Urothelium cell line (cell line): ENCODE data around the gene ITPR2.
"Not testable (repeated sequence)": the region's sequence is repeated elsewhere in the genome, so short reads cannot be mapped to it uniquely, and the experiment has no call there.

Experiments used
- DNase-seq: peaks from one replicate; pipeline ENCODE4 v3.0.0; 2011; ENCODE audit warnings: low spot score, mixed read lengths
- FAIRE-seq: peaks from 2 replicates; lab custom pipeline; 2011; peaks lifted over from hg19 to GRCh38; lab: Jason Lieb, UNC

The ITPR2 gene

DNA sequence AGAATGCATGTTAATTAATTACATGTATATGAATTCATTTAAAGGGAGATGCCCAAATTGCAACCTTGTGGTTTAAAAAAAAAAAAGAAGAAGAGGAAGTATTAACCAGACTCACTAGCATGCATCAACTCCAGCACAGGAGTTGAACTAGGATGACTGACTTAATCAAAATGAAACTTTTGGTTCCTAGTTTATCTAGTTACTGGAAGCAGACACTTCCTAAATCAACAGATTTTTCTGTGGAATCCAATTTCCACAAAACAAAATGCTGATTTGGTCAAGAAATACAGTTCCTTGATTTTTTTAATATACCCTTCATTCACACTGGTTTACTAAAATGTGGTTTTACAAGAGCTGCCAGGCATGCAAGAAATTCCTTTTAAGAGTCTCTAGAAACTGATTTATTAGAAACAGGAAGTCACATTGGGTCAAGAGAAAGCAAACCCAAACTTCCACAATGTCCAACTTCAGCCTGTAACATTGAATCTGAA is 41.6 kb downstream of the ITPR2 start:
- no peak for DNase-seq
- no peak for FAIRE-seq

DNA sequence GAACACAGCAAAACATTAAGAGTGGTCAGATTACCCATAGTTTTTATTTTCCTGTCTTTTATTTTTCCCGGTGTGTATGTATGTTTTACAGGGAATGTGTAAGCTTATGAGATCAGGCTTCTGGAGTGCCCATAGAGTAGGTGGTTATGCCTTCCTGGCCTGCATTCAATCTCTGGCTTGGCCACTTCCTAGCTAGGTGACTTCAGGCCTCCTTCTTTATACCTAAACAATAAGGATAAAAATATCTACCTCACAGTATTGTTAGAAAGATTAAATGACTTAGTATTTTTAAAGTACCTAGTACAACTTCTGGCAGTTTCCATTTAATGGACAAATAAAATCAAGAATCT is 42.4 kb downstream of the ITPR2 start:
- FAIRE-seq (no peak), DNase-seq (no peak)

DNA sequence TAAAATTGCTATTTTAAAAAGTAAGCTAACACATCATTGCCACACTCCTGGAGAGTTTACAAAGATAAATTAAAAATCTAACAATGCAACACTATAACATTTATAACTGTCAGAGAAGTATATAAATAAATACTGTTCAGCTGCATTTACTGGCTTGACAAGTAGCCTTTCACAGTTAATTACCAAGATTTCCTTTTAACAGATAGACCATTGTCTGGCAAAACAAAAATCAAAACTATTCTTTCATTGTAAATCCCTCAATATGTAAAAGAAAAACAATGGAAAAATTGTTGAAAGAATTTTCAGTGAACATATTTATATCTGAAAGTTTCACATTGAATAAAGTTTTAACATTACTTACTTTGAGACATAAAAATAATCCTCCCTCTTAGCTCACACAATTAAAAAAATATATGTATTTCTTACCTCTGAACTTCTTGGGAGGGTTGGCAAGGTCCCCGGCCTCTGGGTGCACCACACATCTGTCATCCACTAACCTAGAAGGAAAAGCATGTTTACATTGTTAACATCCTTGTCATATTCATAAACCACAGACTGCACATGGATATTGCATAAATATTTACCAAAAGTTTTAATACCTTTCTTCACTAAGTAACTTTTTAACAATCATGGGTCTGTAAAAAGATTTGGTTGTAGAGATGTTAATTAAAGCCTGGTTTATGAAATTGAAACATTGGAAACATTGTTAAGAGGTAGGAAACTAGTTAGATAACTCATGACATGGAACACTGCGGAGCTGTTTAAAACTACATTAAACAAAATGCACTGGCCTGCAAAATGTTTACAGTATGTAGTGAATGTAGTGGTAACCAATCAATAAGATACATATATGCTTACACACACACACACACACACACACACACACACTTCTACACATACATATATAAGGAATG is 43.0 kb downstream of the ITPR2 start:
- DNase-seq, result no peak
- FAIRE-seq, result no peak

DNA sequence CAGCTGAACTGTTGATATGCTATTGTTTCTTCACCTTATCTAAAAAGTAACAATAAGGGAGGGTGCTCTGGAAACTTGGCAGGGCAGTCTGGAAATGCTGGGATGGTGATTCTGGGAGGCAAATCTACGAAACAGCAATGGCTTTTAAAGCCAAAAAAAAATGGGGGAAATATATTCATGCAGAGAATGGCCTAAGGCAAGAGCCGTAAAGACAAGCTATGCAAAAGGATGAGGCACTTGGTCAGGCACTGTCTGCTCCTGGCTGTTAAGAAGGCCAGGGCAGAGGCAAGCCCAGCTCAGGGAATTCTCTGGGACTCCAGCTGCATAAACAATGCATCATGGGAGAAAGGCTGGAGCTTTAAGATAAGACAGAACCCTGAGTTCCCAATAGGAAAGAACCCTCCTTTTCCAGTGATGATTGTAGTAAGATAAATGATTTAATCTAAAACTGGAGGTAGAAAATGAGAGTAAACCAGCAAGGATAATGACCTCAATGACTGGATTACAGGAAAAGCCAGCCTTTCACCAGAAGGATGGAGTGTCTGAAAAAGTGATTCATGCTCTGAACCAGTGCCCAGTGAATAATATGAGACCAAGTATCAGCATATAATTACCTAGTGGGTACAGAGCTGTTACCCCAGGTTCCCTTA is 46.0 kb downstream of the ITPR2 start:
- DNase-seq, result no peak
- no peak for FAIRE-seq

DNA sequence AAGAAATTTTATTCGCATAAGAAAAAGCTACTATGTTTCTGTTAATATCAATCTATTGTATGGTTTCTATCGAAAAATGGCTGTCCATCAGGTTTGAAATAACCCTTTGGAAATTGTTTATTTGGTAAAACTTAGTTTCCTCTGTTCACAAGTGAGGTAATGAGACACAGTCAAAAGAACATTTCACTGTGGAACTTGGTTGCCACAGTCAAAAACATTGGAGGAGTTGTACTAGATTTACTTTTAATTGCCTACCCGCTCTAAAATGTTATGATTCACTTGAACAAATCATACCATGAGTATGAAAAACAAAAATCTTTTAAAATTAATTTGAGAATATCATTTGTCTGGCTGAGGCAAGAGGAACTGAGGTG is 46.5 kb downstream of the ITPR2 start:
- DNase-seq (no peak), FAIRE-seq (no peak)

DNA sequence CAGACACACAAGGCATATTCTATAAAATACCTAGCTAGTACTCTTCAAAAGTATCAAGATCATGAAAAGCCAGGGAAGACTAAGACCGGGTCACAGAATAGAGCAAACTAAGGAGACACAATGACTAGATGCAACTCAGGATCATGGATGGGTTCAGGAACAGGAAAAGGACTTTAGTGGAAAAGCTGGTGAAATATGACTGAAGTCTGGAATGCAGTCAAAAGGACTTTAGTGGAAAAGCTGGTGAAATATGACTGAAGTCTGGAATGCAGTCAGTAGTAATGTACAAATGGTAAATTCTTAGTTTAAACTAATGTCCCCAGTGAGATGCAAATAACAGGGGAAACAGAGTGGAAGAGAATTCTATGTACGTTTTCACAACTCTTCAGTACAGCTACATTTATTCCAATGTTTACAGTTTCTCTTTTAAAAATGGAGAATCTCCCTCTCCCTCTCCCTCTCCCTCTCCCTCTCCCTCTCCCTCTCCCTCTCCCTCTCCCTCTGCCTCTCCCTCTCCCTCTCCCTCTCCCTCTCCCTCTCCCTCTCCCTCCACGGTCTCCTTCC is 49.1 kb downstream of the ITPR2 start:
- FAIRE-seq, result not testable (repeated sequence)

DNA sequence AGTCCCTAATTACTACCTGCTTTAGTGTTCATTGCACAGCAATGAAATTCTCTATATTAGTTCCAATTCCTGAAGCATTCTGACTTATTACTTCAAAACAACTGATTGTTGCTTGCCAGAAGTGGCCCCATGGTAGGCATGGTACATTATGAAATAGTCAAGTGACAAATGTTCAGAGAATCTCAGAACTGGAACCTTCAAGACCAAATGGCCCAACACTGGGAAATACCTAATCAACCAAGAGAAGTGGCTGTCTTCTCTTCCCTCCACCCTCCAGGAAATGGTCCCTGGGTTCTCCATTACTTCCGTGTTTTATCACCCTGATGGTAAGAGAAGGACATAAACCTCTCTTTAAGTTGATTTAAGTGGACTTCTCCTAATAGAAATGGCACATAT is 49.9 kb downstream of the ITPR2 start:
- no peak for FAIRE-seq

More for the DNA sequence above, 49.1 kb downstream of the ITPR2 start:
- DNase-seq, result not testable (repeated sequence)

DNA sequence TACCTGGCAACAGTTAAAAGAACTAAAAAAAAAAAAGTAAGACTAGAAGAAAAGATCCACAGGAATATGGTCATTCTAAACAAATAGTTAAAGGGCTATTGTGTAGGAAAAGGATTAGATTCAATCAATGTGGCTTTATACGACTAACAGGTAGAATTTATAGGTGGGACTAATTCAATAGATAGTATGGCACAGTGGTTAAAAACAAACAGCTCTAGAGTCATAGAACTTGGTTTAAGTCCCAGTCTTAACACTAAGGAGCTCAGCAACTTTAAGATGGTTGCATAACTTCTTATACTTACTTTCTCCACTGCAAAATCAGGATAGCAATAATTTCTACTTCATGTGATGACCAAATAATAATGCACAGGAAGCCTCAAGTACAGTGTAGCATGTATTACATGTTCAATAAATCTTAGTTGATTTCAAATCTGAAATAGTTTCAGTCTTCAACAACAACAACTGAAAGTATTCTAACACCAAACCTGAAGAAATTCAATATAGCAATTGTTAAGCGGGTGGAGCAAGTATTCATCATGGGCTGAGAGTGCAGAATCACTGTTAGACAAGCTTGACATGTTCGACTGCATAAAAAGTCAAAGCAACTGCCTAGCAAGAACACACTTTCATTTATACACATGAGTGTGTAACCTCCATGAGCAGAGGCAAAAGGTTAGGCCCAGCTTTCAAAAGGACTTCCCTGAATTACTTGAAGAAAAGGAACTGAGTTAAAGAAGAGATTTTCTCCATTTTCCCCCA is 50.4 kb downstream of the ITPR2 start:
- no peak for FAIRE-seq
- no peak for DNase-seq

More for the DNA sequence above, 49.9 kb downstream of the ITPR2 start:
- DNase-seq, result no peak

DNA sequence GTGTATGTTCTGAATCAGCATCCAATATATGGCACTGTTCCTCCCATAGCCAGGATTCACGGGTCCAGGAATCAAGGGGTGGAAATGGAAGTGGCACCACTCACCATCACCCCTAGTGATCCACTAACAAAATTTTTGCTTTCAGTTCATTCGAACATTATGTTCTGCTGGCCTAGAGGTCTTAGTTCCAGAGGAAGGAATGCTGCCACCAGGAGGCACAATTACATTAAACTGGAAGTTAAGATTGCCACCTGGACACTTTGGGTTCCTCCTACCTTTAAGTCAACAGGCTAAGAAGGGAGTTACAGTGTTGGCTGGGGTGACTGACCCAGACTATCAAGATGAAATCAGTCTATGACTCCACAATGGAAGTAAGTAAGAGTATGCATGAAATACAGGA is 52.3 kb downstream of the ITPR2 start:
- FAIRE-seq, DNase-seq: not testable (repeated sequence)

DNA sequence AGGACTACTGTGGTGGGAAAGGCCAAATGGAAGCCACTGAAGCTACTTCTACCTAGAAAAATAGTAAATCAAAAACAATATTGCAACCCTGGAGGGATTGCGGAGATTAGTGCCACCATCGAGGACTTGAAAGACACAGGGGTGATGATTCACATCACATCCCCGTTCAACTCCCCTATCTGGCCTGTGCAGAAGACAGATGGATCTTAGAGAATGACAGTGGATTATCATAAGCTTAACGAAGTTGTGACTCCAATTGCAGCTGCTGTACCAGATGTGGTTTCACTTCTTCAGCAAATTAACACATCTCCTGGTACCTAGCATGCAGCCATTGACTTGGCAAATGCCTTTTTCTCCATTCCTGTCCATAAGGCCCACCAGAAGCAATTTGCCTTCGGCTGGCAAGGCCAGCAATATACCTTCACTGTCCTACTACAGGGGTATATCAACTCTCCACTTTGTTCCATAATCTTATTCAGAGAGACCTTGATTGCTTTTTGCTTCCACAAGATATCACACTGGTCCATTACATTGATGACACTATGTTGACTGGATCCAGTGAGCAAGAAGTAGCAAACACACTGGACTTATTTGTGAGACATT is 54.7 kb downstream of the ITPR2 start:
- DNase-seq, FAIRE-seq: not testable (repeated sequence)

DNA sequence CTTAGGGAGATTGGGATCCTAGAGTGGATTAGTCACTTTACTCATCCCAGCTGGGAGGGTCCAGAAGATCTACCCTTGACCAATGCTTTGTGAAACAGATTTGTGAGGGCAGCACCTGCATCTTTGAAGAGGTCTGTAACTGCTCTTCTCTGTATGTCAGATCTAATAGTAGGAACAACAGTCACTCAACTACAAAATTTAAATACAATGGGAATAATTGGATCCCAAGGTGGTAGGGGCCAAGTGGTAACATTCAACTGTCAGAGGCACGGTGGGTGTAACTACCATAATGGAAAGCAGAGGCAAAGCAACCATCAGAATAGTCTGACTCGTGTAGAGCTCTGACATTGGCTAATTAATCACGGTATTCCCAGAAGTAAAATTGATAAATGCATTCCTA is 55.8 kb downstream of the ITPR2 start:
- no peak for FAIRE-seq

DNA sequence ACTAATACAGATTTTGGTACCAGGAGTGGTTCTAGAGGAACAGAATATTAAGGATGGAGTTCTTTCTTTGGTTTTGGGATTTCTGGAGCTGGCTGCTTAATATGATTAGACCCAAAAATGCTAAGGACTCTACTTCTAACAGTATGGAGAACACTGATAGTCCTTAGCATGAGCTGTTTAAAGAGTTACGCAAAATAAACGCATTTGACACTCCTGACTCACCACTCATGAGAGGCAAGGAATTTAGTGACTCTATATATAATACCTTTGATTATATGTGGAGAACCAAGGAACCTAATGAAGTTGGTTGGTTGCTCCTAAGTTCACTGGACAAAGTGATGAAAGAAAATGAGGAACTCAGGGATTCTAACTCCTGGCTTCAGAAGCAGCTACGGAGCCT is 57.0 kb downstream of the ITPR2 start:
- FAIRE-seq, DNase-seq: not testable (repeated sequence)

More for the DNA sequence above, 55.8 kb downstream of the ITPR2 start:
- DNase-seq, result no peak

DNA sequence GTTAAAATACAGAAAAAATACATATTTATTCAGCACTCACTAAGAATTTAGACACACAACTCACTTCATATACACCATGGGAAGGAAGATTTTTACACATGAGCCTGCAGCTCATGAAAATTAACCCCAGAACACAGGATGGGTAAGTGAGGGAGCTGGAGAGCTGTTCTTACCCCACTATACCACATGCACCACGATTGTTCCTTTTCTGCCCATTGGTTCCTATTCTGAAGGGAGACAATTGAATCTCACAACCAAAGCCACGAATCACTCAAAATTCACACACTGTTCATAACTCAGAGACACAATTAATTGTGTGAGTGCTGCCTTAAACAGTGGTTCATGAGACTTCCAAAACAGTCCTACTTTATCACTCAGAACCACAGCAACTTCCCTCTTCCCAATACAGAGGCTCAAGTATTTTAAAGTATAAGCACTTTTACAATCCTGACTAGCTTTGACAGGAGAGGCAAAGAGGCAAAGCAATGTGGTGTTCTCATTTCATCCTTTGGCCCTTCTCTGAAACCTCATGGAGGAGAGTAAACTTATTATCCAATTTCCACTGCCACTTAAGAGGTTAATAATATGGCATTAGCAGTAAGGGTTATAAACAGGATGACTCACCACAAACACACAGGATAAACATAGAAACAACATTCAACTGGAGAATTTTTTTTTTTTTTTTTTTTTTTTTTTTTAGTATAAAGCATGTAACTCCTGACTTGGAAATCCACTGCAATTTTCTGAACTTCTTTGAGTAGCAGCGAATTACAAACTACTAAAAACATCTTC is 59.5 kb downstream of the ITPR2 start:
- FAIRE-seq, result no peak
- DNase-seq, result no peak

DNA sequence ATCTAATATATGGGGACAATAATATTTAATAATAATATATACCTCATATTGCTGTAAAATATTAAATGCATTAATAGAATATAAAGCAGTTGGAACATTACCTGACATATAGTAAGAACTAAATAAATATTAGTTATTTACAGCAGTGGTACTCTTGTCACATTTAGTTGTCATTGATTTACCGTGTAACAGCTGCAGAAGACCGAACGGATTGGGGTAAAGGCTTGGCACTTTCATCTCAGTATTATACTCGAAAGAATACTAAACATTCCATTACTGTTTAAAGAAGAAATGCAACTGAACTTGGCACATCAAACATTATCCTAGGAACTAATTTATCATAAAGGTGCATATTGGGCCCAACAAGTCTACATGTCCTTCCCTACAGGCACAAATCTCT is 61.1 kb downstream of the ITPR2 start:
- DNase-seq, result no peak
- no peak for FAIRE-seq

DNA sequence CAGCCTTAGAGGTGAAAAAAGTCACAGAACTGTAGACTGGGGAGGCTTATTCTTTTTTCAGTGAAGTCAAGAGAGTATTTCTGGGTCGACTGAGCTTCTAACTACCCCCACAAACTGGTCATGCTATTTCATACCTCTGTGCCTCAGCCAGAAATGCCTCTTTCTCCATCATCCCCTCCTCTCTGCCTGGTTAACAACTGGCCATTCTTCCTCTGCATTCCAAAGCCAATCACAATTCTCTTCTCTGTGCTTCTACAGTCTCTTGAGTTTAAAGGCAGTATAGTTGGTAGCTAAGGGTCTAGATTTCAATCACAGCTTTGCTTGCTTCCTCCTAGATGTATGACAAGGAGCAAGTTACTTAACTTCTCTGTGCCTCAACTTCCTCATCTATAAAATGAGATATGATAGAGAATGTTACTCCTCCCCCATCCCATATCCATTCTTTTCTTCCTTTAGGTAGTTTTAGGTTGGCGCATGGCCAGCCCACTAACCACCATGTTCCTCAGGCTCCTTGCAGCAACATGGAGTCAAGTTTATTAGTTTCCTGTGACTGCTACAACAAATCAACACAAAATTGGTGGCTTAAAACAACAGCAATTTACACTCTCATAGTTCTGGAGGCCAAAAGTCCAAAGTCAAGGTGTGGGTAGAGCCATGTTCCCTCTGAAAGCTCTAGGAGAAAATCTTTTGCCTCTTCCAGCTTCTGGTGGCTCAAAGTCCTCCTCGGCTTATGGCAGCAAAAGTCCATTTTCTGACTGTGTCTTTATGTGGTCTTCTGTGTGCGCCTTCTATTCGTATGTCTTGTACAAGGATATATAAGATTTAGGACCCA is 62.5 kb downstream of the ITPR2 start:
- FAIRE-seq, result no peak
- DNase-seq, result no peak

DNA sequence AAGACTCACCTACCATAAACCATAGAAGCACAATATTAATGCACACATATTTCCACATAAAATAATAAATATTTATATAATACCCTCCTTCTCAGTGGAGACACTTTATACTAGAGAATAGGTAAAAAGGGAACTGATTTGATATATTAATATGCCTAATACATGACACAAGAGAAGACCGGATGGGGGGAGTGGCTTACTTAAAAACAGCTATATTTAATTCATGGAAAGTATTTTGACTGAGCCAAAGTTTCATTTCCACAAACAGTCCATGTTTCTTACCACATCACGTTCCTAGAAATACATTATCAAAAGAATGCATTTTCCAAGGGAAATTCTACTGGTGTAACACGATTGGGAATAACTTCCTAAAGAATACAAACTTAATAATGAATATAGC is 63.4 kb downstream of the ITPR2 start:
- FAIRE-seq (no peak), DNase-seq (no peak)

DNA sequence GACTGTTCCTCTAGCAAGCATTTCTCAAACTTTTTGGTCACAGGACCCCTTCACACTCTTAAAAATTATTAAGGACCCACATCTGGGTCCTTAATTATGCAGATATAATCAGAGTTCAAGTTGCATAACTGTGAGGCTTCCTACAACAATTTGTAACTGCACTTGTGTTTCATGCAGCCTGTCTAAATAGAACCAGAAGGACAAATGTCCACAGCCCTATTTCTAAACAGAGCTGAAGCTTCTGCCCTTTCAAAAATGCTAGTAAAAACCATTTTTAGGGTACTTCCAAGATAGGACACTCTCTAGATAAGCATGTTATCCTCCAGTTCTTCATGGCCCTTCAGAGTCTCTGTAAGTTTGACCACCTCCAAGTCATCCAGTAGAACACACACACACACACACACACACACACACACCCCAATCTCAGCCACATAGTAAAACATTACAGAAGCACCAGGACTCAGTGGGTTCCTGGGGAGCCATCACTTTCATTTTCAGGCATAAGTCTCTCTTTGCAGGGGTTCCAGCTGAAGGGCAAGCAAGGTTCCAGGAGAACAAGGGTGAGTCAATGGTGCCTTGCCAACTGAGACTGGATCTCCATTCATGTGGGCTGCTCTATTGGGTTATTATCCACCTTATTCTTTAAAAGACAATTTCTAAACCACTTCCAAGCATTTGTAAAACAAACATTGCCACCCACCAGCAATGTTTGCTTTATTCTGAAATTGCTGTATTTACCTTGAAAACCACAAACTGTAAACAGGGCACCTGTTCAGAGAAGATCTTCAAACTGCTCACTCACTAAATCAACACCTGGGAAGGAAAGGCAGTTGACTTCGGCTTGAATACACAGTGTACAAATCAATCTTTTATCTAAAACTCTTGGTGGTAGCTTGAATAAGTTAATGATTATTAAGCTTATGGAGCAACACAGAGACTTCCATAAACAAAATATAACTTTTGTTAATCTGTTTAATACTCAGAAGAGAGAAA is 64.1 kb downstream of the ITPR2 start:
- DNase-seq, result no peak
- no peak for FAIRE-seq

DNA sequence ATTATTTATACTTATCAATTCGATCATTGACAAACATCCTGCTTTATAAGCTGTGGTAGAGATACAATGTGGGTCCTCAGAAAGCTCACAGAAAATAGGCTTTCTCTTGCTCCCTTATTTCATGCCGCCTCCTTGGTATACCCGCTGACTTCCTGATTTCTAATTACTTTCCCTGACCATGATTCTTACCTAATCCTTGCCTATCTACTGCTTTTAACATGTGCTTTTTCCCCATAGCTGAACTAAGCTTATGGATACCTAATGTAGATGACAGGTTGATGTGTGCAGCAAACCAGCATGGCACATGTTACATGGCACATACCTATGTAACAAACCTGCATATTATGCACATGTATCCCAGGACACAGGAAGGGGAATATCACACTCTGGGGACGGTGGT is 65.1 kb downstream of the ITPR2 start:
- FAIRE-seq, result peak; percentile 75
- DNase-seq, result no peak
